HL-60 (cell line): ENCODE data around the gene MAD1L1.

ENCODE experiments used
- TF ChIP-seq, protein P1 (sequence below): IDR thresholded peaks from one replicate; pipeline ENCODE4 v1.5.1; 2011; ENCODE audit warnings: low read length, control low read depth, inconsistent platforms; ENCODE audit not compliant: insufficient read depth
- TF ChIP-seq, protein P2 (sequence below): IDR thresholded peaks from 2 replicates; pipeline ENCODE4 v1.6.1; 2012; ENCODE audit warnings: low read depth; ENCODE audit not compliant: insufficient replicate concordance

GRCh38 chr7:1811850-1812508 lies 420.8 kb downstream of the MAD1L1 start:
- TF ChIP-seq, protein P1, sequence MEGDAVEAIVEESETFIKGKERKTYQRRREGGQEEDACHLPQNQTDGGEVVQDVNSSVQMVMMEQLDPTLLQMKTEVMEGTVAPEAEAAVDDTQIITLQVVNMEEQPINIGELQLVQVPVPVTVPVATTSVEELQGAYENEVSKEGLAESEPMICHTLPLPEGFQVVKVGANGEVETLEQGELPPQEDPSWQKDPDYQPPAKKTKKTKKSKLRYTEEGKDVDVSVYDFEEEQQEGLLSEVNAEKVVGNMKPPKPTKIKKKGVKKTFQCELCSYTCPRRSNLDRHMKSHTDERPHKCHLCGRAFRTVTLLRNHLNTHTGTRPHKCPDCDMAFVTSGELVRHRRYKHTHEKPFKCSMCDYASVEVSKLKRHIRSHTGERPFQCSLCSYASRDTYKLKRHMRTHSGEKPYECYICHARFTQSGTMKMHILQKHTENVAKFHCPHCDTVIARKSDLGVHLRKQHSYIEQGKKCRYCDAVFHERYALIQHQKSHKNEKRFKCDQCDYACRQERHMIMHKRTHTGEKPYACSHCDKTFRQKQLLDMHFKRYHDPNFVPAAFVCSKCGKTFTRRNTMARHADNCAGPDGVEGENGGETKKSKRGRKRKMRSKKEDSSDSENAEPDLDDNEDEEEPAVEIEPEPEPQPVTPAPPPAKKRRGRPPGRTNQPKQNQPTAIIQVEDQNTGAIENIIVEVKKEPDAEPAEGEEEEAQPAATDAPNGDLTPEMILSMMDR = no peak
- TF ChIP-seq, protein P2, sequence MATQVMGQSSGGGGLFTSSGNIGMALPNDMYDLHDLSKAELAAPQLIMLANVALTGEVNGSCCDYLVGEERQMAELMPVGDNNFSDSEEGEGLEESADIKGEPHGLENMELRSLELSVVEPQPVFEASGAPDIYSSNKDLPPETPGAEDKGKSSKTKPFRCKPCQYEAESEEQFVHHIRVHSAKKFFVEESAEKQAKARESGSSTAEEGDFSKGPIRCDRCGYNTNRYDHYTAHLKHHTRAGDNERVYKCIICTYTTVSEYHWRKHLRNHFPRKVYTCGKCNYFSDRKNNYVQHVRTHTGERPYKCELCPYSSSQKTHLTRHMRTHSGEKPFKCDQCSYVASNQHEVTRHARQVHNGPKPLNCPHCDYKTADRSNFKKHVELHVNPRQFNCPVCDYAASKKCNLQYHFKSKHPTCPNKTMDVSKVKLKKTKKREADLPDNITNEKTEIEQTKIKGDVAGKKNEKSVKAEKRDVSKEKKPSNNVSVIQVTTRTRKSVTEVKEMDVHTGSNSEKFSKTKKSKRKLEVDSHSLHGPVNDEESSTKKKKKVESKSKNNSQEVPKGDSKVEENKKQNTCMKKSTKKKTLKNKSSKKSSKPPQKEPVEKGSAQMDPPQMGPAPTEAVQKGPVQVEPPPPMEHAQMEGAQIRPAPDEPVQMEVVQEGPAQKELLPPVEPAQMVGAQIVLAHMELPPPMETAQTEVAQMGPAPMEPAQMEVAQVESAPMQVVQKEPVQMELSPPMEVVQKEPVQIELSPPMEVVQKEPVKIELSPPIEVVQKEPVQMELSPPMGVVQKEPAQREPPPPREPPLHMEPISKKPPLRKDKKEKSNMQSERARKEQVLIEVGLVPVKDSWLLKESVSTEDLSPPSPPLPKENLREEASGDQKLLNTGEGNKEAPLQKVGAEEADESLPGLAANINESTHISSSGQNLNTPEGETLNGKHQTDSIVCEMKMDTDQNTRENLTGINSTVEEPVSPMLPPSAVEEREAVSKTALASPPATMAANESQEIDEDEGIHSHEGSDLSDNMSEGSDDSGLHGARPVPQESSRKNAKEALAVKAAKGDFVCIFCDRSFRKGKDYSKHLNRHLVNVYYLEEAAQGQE = no peak
